Left renal cortex interstitium (tissue), 4 donors: ENCODE results near the gene FAM117B. TPM values are rescaled to one million over a fixed set of nuclear protein-coding genes. Genes with fewer than 3 reads are reported as not detected.
"Not testable (repeated sequence)": the region's sequence is repeated elsewhere in the genome, so short reads cannot be mapped to it uniquely, and the experiment has no call there.

Experiments used
- DNase-seq, 4 donors: peaks; one replicate each; pipeline ENCODE4 v3.0.0-alpha.2; 2013; ENCODE audit warnings: low read depth in 4 of 4, low spot score in 2 of 4, missing footprints in 1 of 4
- polyA plus RNA-seq, 4 donors: library from polyadenylated mRNA; unstranded; fragments of 120-200 nt; gene quantifications; one replicate each; pipeline ENCODE4 v1.2.1, GENCODE V29; 2013; ENCODE audit not compliant: insufficient read length in 4 of 4

Gene FAM117B
- polyA plus RNA-seq, 4 donors, result 26.6 to 31.9 (median 28.8) TPM

GRCh38 chr2:202700075-202700901, 65.5 kb downstream of the FAM117B start:
- DNase-seq, result no peak

- DNase-seq, result no peak
Measured at GRCh38 chr2:202703091-202703490, 68.3 kb downstream of the FAM117B start.

GRCh38 chr2:202704248-202704647, 69.5 kb downstream of the FAM117B start:
- DNase-seq, result no peak

GRCh38 chr2:202705446-202706020, 70.8 kb downstream of the FAM117B start:
- no peak for DNase-seq

GRCh38 chr2:202714971-202715935, 80.5 kb downstream of the FAM117B start:
- DNase-seq, result not testable (repeated sequence)

- DNase-seq, result no peak
Measured at GRCh38 chr2:202716114-202716718, 81.4 kb downstream of the FAM117B start.

GRCh38 chr2:202716953-202717597, 82.3 kb downstream of the FAM117B start:
- no peak for DNase-seq

GRCh38 chr2:202717598-202718310, 83.0 kb downstream of the FAM117B start:
- no peak for DNase-seq

GRCh38 chr2:202718614-202719013, 83.8 kb downstream of the FAM117B start:
- no peak for DNase-seq

GRCh38 chr2:202720226-202720625, 85.5 kb downstream of the FAM117B start:
- no peak for DNase-seq

GRCh38 chr2:202721621-202722020, 86.9 kb downstream of the FAM117B start:
- no peak for DNase-seq

- no peak for DNase-seq
Measured at GRCh38 chr2:202723746-202724145, 89.0 kb downstream of the FAM117B start.

- no peak for DNase-seq
Measured at GRCh38 chr2:202726070-202726469, 91.3 kb downstream of the FAM117B start.

GRCh38 chr2:202736826-202737225, 102.1 kb downstream of the FAM117B start:
- DNase-seq, result no peak

- no peak for DNase-seq
Measured at GRCh38 chr2:202743613-202744012, 108.8 kb downstream of the FAM117B start.

GRCh38 chr2:202749477-202749876, 114.7 kb downstream of the FAM117B start:
- no peak for DNase-seq

GRCh38 chr2:202750763-202751427, 116.1 kb downstream of the FAM117B start:
- no peak for DNase-seq

GRCh38 chr2:202752071-202752470, 117.3 kb downstream of the FAM117B start:
- DNase-seq, result no peak

- DNase-seq, result no peak
Measured at GRCh38 chr2:202754936-202755335, 120.2 kb downstream of the FAM117B start.
